Suppressor macrophage treated with lipopolysaccharide for 1 hour (primary cell): Measurements from ENCODE around the gene DOP1A.
A peak's percentile ranks its signal among the peaks of the same experiment; 100 is the strongest.
"Not testable (repeated sequence)": the region's sequence is repeated elsewhere in the genome, so short reads cannot be mapped to it uniquely, and the experiment has no call there.

Experiments used
- DNase-seq, 3 donors: peaks; one replicate each; pipeline ENCODE4 v3.0.0-alpha.2; 2020 to 2022

Gene DOP1A

DNA sequence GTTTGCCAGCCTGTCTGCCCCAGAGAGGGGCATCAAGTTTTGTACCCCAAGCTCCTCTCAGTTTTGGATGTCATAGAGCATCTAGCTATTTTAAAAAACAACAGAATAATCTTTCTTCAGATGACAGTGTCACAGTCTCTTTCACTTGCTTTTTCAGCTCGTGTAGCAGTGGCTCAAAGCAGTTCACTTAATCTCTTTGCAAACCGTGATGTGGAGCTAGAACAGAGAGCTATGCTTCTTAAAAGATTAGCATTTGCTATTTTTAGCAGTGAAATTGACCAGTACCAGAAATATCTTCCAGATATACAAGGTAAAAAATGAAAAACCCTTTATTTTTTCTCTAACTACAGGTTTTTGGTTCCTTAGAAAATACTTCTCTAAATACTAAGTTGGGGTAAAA is 88.3 kb downstream of the DOP1A start:
- DNase-seq: no peak

DNA sequence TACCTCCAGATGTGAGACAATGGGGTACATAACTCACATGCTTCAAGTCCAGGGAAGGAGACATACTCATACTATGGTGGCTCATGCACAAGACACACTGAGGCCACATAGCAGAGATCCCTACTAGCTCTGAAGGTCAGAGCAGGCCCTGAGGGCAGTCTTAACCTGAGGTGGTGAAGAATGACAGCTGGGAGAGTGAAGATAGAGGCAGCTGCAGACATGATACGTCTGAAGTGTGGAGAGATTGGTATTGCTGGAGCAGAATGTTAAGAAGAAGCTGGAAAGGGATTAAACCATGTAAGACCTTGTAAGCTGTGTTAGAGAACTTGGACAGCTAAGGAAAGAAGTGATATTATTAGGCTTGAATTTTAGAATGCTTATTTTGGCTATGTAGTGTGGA is 92.7 kb downstream of the DOP1A start:
- DNase-seq: no peak

GRCh38 chr6:83167726-83168278 is 100.3 kb downstream of the DOP1A start:
- DNase-seq: no peak

DNA sequence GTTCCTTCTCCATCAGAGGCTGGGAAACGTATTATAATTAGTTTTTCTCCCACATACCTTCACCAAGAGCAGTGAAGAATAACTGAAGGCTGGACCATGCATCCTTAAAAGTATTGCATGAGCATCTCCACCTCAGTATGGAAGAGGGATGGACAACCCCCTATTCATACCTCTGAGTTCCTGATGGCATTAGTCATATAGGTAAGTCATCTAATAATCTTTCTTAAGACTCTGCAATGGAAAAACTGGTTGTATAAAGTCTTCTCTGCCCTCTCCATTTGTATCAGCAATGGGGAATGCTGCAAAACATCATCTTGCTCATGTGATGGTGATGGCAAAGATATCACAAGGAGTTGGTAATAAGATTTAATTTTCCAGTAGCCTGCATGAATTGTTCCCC is 101.1 kb downstream of the DOP1A start:
- no peak for DNase-seq

- DNase-seq: no peak
These were observed 101.6 kb downstream of the DOP1A start for GRCh38 chr6:83169106-83169505.

GRCh38 chr6:83169511-83169910 is 102.0 kb downstream of the DOP1A start:
- DNase-seq: no peak

GRCh38 chr6:83176246-83176645 is 108.8 kb downstream of the DOP1A start:
- no peak for DNase-seq

- no peak for DNase-seq
These were observed 113.0 kb downstream of the DOP1A start for GRCh38 chr6:83180426-83180950.

DNA sequence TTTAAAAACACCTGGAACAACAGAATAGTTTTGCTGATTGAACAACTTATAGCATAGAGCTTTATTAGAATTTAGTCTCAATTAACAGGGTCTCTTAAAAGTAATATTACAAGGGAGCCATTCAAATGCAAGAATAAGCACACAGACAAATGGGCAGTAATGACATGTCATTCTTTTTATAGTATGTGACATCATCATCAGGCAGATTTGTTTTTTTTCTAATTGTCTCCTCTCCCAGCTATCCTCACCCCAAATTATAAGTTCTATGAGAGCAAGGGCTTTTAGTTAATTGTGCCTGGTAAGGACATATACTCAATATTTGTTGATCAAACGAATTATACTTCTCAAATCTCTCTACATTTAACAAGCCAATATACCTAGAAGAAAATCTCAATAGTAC is 114.6 kb downstream of the DOP1A start:
- no peak for DNase-seq

GRCh38 chr6:83183082-83183828 is 115.8 kb downstream of the DOP1A start:
- DNase-seq: peak; percentile 10 to 22 (median 20)

GRCh38 chr6:83185096-83185495 is 117.6 kb downstream of the DOP1A start:
- DNase-seq: no peak

DNA sequence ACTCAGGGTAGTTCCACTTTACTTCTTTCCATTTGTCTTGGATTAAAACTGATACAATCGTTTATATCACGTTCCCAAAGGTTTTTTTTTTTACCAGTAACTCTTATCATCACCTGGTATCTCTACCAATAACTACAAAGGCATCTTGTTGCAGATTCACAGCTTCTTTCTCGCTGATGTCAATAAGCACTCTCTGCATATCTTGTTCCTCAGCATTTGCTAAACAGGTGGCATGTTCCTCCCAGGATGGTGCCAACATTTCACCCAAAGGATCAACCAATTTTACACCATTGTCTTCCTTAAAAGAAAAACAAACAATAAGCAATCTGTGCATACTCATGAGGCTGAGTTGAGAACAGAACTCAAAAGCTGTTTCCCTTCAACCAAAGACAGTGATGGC is 121.0 kb downstream of the DOP1A start:
- no peak for DNase-seq

GRCh38 chr6:83190626-83191025 is 123.2 kb downstream of the DOP1A start:
- no peak for DNase-seq

DNA sequence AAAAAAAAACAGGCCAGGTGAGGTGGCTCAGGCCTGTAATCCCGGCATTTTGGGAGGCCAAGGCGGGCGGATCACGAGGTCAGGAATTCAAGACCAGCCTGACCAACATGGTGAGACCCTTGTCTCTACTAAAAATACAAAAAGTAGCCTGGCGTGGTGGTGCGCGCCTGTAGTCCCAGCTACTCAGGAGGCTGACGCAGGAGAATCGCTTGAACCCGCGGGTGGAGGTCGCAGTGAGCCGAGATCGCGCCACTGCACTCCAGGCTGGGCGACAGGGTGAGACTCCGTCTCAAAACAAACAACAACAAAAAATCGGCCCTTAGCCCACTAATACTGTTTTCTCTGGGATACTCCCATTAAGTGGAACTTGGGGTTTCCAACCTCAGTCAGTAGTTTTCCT is 124.5 kb downstream of the DOP1A start:
- DNase-seq: not testable (repeated sequence)

DNA sequence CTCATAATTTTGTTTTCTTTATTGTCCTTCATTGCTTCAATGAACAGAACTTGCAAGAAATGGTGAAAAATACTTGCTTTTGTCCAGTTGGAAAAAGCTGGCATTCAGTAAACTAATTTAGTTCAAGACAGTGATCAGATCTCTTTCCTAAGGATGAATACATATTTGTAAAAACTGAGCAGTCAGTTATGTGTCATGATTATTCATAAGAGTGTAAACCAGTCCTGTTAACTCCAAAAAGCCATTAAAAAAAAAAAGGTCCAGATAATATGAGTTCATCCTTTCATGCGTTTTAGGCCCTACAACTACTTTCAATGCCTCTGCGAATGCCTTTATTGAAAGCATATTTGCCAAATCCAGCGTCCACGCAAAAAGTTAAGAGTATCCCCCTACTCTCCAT is 125.0 kb downstream of the DOP1A start:
- DNase-seq: peak in 2 of 3 donors; percentile 21 to 41

DNA sequence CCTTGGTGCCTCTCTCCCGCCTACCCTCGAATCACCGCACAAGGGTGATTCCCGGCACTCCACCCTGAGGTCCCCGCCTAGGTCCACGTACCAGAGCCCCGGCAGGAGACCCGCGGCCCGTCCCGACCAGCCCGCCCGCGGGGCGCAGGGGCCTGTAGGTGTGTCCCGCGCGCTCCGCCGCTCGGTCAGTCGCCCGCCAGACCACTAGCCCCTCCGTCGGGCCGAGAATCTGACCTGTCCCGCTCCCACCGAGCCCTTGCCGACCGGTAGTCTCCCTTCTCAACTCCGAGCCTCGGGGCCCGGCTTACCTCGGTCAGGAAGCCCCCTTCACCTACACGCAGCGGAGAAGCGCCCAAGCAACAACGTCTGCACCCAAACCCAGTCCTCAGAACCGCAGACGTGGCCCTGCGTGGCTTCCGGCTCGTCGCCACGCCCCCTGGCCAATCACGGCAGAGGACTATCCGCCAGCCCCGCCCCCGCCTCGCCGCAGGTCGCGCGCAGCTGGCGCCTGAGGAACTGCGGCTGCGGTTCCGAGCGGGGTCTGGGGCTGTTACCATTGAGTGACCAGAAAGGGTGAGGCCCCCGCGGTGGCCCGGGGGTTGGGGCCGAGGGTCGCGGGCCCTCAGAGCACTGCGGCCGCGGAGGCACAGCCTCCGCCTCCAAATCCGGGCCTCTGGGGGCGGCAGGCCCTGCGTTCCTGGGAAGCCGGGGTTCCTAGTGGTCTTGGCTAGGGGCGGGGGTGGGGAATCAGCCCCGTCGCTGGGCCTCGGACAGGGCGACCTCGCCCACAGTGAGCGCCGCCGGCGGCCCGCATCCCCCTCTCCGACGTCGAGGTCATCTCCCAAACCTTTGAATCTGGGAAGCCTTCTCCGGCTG is 125.6 kb downstream of the DOP1A start, which contains the start of the genes PGM3 and RWDD2A:
Gene PGM3 (minus strand): TSS at position 395 of the 876 bp plus-strand sequence. CDS start 2,253 bp downstream, outside the sequence.
Gene RWDD2A (plus strand): TSS at position 487 of the 876 bp plus-strand sequence. CDS start 1,095 bp downstream, outside the sequence.
- peak; percentile 88 to 95 (median 93) for DNase-seq

DNA sequence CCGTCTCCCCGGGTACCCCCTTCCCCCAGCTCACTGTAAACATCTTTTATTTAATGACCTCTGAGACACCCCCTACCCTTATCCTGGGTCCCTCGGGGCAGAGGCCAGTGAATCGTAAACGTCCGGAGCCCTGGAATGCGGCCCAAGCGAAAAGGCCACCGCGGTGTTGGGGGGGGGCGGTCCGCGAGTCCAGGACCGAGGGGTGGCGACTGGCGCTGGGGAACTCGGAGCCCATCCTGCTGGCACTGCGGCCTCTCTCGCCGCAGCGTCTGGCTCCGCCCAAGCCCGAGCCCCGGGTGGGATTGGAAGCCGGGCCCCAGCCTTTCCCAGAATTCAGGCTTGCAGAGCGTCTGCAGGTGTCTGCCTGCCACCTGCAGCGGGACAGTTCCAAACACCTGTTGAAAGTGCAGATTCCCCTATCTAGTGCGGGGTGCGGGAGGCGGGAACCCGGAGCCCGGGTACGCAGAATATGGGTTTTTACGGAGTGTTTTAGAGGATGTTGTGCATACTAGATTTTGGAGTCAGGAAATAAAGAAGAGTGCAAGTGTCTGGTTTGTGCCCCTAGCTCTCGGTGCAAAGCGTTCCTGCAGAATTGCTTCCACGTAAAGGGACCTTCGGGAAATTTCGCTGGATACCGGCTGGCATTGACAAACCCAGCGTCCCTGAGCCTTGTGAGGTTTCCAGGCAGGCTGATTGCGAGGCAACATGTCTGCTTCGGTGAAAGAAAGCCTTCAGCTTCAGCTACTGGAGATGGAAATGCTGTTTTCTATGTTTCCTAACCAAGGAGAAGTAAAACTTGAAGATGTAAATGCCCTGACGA is 126.5 kb downstream of the DOP1A start:
- peak; percentile 31 to 55 (median 36) for DNase-seq

DNA sequence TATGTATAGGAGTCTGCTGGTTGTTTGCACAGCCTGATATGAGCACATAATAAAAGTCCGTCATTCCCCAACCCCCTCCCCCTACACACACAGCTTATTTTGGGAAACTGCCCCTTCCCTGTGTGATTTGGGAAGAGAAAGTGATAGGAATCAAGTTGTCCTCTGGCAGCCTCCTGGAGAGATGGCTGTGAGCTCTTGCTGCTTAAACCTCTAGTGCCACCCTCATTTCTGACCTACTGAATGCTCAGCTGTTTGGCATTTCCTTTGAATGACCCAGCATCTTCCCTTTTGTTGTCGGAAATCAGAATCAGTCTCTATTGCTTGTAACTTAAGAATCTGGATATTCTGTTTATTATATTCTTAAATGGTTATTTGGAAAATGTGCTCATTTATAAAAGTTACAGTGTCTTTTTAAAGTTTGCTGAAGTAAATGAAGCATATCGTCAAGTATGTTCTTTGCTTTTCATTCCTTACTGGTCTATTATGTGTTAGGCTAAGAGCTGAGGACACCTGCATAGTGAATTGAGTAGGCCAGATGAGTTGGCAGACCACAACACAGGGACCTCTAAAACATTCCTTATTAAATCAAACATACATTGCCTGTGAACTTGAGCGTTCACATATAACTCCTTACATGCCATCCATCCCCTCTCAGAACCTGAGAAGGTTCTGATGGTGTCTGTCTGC is 131.2 kb downstream of the DOP1A start:
- DNase-seq: no peak

DNA sequence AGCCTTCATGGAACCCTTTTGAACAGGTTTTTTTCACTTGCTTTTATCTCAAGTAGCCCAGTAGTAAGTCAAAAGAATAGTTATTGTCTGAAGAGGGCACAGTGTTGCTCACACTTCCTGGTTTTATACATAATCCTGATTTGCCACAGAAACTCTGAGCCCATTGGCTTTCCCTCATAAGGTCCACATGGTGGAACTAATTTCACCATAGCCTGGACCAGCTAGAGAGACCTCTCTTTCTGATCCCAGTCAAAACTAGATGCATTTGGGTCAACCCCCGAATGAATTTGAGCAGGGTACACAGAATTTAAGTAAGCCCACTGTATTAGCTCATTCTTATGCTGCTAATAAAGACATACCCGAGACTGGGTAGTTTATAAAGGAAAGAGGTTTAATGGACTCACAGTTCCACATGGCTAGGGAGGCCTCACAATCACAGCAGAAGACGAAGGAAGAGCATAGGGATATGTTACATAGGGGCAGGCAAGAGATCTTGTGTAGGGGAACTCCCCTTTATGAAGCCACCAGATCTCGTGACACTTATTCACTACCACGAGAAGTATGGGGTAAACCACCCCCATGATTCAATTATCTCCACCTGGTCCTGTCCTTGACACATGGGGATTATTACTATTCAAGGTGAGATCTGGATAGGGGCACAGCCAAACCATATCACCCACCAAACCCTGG is 131.8 kb downstream of the DOP1A start:
- DNase-seq: peak; percentile 31 to 47 (median 45)

- DNase-seq: peak; percentile 34 to 41 (median 41)
These were observed 132.4 kb downstream of the DOP1A start for GRCh38 chr6:83199863-83200225.

GRCh38 chr6:83202031-83202430 is 134.6 kb downstream of the DOP1A start:
- DNase-seq: no peak
